ENCODE measurements around the gene RAB36.
"Not testable (repeated sequence)": the region's sequence is repeated elsewhere in the genome, so short reads cannot be mapped to it uniquely, and the experiment has no call there.

The RAB36 gene

GRCh38 chr22:23127788-23128187, 17.5 kb upstream of the RAB36 start:
- TF ChIP-seq CTCF (conservative IDR thresholded peaks at IDR 0.05; ENCODE audit: low read length): no peak
- no peak for DNase-seq (ENCODE audit: low read depth)

GRCh38 chr22:23128269-23129108, 16.8 kb upstream of the RAB36 start:
- H3K4me3 ChIP-seq (ENCODE audit: low read length): no peak overlapping the region
- TF ChIP-seq CTCF (conservative IDR thresholded peaks at IDR 0.05; ENCODE audit: low read length): peak; percentile 74
- DNase-seq (ENCODE audit: low read depth): peak; percentile 77

More at GRCh38 chr22:23127788-23128187, 17.5 kb upstream of the RAB36 start:
- H3K4me3 ChIP-seq (ENCODE audit: low read length): no peak overlapping the region

- H3K4me3 ChIP-seq (ENCODE audit: low read length): no peak overlapping the region
- DNase-seq (ENCODE audit: low read depth): no peak
- no peak for TF ChIP-seq CTCF (conservative IDR thresholded peaks at IDR 0.05; ENCODE audit: low read length)
Measured at GRCh38 chr22:23129149-23129548, 16.1 kb upstream of the RAB36 start.

- no peak for TF ChIP-seq CTCF (conservative IDR thresholded peaks at IDR 0.05; ENCODE audit: low read length)
- no peak for DNase-seq (ENCODE audit: low read depth)
- no peak overlapping the region for H3K4me3 ChIP-seq (ENCODE audit: low read length)
Measured at GRCh38 chr22:23130697-23131096, 14.6 kb upstream of the RAB36 start.

GRCh38 chr22:23131931-23132330, 13.3 kb upstream of the RAB36 start:
- H3K4me3 ChIP-seq (ENCODE audit: low read length): no peak overlapping the region
- DNase-seq (ENCODE audit: low read depth): no peak
- no peak for TF ChIP-seq CTCF (conservative IDR thresholded peaks at IDR 0.05; ENCODE audit: low read length)

GRCh38 chr22:23132376-23133091, 12.7 kb upstream of the RAB36 start:
- DNase-seq (ENCODE audit: low read depth): no peak
- TF ChIP-seq CTCF (conservative IDR thresholded peaks at IDR 0.05; ENCODE audit: low read length): no peak
- H3K4me3 ChIP-seq (ENCODE audit: low read length): no peak overlapping the region

GRCh38 chr22:23133922-23134321, 11.4 kb upstream of the RAB36 start:
- DNase-seq (ENCODE audit: low read depth): no peak
- H3K4me3 ChIP-seq (ENCODE audit: low read length): no peak overlapping the region
- TF ChIP-seq CTCF (conservative IDR thresholded peaks at IDR 0.05; ENCODE audit: low read length): no peak

GRCh38 chr22:23136991-23137390, 8.3 kb upstream of the RAB36 start:
- H3K4me3 ChIP-seq (ENCODE audit: low read length); DNase-seq (ENCODE audit: low read depth): not testable (repeated sequence)
